Suprapubic skin (tissue), 4 donors: ENCODE results near the gene TK2.
"Not testable (repeated sequence)": the region's sequence is repeated elsewhere in the genome, so short reads cannot be mapped to it uniquely, and the experiment has no call there.

Source experiments
- CTCF ChIP-seq, 2 donors: fragments of 200-600 bp in 1 of 2; fragments of 450-650 bp in 1 of 2; sonication (generic) in 1 of 2; IDR thresholded peaks; one replicate each; pipeline ENCODE4 v1.5.1; 2016 to 2019; ENCODE audit warnings: antibody characterized with exemption in 2 of 2, mild to moderate bottlenecking in 1 of 2, moderate library complexity in 1 of 2
- POLR2A ChIP-seq, 2 donors: fragments of 450-650 bp; IDR thresholded peaks; one replicate each; pipeline ENCODE4 v1.6.1; 2017; ENCODE audit warnings: antibody characterized with exemption in 2 of 2, mild to moderate bottlenecking in 2 of 2, moderate library complexity in 2 of 2
- POLR2AphosphoS5 ChIP-seq, 3 donors: sonication (generic); formaldehyde crosslinking; IDR thresholded peaks; one replicate each; pipeline ENCODE4 v1.6.1; 2017; ENCODE audit warnings: antibody characterized with exemption in 3 of 3

GRCh38 chr16:66514980-66515595, 34.8 kb downstream of the TK2 start:
- TF ChIP-seq CTCF, POLR2A, POLR2AphosphoS5 (IDR thresholded peaks at IDR 0.05): not testable (repeated sequence)
